ENCODE data around the gene RESP18.
"Not testable (repeated sequence)": the region's sequence is repeated elsewhere in the genome, so short reads cannot be mapped to it uniquely, and the experiment has no call there.

Gene RESP18

GRCh38 chr2:219290381-219291171 lies 42.0 kb downstream of the RESP18 start:
- DNase-seq = no peak

GRCh38 chr2:219289537-219290361 lies 42.8 kb downstream of the RESP18 start:
- DNase-seq = no peak

GRCh38 chr2:219289195-219289536 lies 43.4 kb downstream of the RESP18 start:
- no peak for DNase-seq

- no peak for DNase-seq
Measured at GRCh38 chr2:219287580-219288265, 44.8 kb downstream of the RESP18 start.

- not testable (repeated sequence) for DNase-seq
Measured at GRCh38 chr2:219287116-219287440, 45.5 kb downstream of the RESP18 start.

- no peak for DNase-seq
Measured at GRCh38 chr2:219286436-219287115, 46.0 kb downstream of the RESP18 start.

GRCh38 chr2:219285894-219286425 lies 46.6 kb downstream of the RESP18 start:
- DNase-seq = no peak

- no peak for DNase-seq
Measured at GRCh38 chr2:219285373-219285735, 47.2 kb downstream of the RESP18 start.

GRCh38 chr2:219284501-219285372 lies 47.8 kb downstream of the RESP18 start:
- DNase-seq = no peak

GRCh38 chr2:219282943-219283581 lies 49.5 kb downstream of the RESP18 start:
- no peak for DNase-seq

- DNase-seq = no peak
Measured at GRCh38 chr2:219282375-219282774, 50.2 kb downstream of the RESP18 start.

- no peak for DNase-seq
Measured at GRCh38 chr2:219281588-219281987, 51.0 kb downstream of the RESP18 start.

- DNase-seq = no peak
Measured at GRCh38 chr2:219280651-219281050, 51.9 kb downstream of the RESP18 start.

GRCh38 chr2:219279916-219280516 lies 52.5 kb downstream of the RESP18 start:
- DNase-seq = no peak

GRCh38 chr2:219279151-219279915 lies 53.2 kb downstream of the RESP18 start, which contains the start of gene DNAJB2:
TSS of gene DNAJB2 (plus strand) at chr2:219279366. CDS start at chr2:219279834, 468 bp downstream.
- DNase-seq = peak; percentile 86

GRCh38 chr2:219278655-219279150 lies 53.8 kb downstream of the RESP18 start:
- no peak for DNase-seq

- peak; percentile 45 for DNase-seq
Measured at GRCh38 chr2:219277703-219278654, 54.6 kb downstream of the RESP18 start.
